GM18868 (cell line): Measurements from ENCODE around the gene GK2.

Experiments used
- ATAC-seq: cut with Tn5 transposase; IDR thresholded peaks from one replicate; pipeline ENCODE4 v1.9.1; 2021; ENCODE audit warnings: mild to moderate bottlenecking, moderate library complexity; ENCODE audit not compliant: unreplicated experiment

GK2 gene

GRCh38 chr4:79390890-79391289 lies 17.1 kb downstream of the GK2 start:
- ATAC-seq: no peak

- ATAC-seq: no peak
These were observed 22.4 kb downstream of the GK2 start for GRCh38 chr4:79385641-79386040.

- ATAC-seq: no peak
These were observed 26.9 kb downstream of the GK2 start for GRCh38 chr4:79381161-79381560.

- no peak for ATAC-seq
These were observed 38.0 kb downstream of the GK2 start for GRCh38 chr4:79370026-79370425.

GRCh38 chr4:79367096-79367495 lies 40.9 kb downstream of the GK2 start:
- ATAC-seq: no peak

GRCh38 chr4:79366422-79366821 lies 41.6 kb downstream of the GK2 start:
- no peak for ATAC-seq

GRCh38 chr4:79364061-79364460 lies 44.0 kb downstream of the GK2 start:
- ATAC-seq: no peak

- ATAC-seq: no peak
These were observed 45.4 kb downstream of the GK2 start for GRCh38 chr4:79362626-79363025.

- ATAC-seq: no peak
These were observed 48.0 kb downstream of the GK2 start for GRCh38 chr4:79360006-79360405.

- ATAC-seq: no peak
These were observed 49.6 kb downstream of the GK2 start for GRCh38 chr4:79358438-79358837.

GRCh38 chr4:79357365-79357764 lies 50.7 kb downstream of the GK2 start:
- no peak for ATAC-seq
